H1 (cell line): ENCODE results near the gene IQGAP3. TPM values are rescaled to one million over a fixed set of nuclear protein-coding genes. Genes with fewer than 3 reads are reported as not detected.

Experiments used
- ATF2 ChIP-seq: IDR thresholded peaks from 2 replicates; pipeline ENCODE4 v1.6.1; 2012; ENCODE audit warnings: low read length, inconsistent platforms
- BRCA1 ChIP-seq: IDR thresholded peaks from 2 replicates; pipeline ENCODE4 v1.6.1; 2012; ENCODE audit warnings: low read depth, low read length, improper control_type of control experiment
- EP300 ChIP-seq, 2 experiments: IDR thresholded peaks; 1 replicate in 1 of 2; 2 replicates in 1 of 2; pipeline ENCODE4 v1.6.1; 2011 to 2012; ENCODE audit warnings: low read depth in 2 of 2, low read length in 2 of 2, mild to moderate bottlenecking in 2 of 2, borderline replicate concordance in 1 of 2, inconsistent platforms in 1 of 2, moderate library complexity in 1 of 2
- GABPA ChIP-seq: IDR thresholded peaks from 2 replicates; pipeline ENCODE4 v1.6.1; 2011; ENCODE audit warnings: mild to moderate bottlenecking, low read length, moderate library complexity, borderline replicate concordance; ENCODE audit not compliant: insufficient read depth
- HDAC6 ChIP-seq: IDR thresholded peaks from one replicate; pipeline ENCODE4 v1.7.1; 2012; ENCODE audit warnings: low read depth, mild to moderate bottlenecking, inconsistent platforms, low read length, moderate library complexity
- JUND ChIP-seq: IDR thresholded peaks from 2 replicates; pipeline ENCODE4 v1.6.1; 2011; ENCODE audit warnings: mild to moderate bottlenecking, improper control_type of control experiment, low read length
- KDM1A ChIP-seq: fragments of 200-600, 300-600 bp; sonication (generic); IDR thresholded peaks from 2 replicates; pipeline ENCODE4 v1.7.1; 2016; ENCODE audit warnings: mild to moderate bottlenecking, low read length, borderline replicate concordance
- SRF ChIP-seq: IDR thresholded peaks from 2 replicates; pipeline ENCODE4 v1.6.1; 2011; ENCODE audit warnings: mild to moderate bottlenecking, low read depth, low read length, moderate library complexity
- polyA plus RNA-seq, 7 experiments: library from polyadenylated mRNA; depleted of rRNA in 3 of 7; stranded (reverse) in 5 of 7; unstranded in 2 of 7; fragments of >200 nt in 5 of 7; fragments of 200-250 nt in 2 of 7; gene quantifications; 1 replicate in 5 of 7; 2 replicates in 1 of 7; 4 replicates in 1 of 7; pipeline versions ENCODE4 v1.2.1 to v1.2.3, GENCODE V29; 2011 to 2013; ENCODE audit warnings: missing spikeins in 2 of 7, mixed read lengths in 2 of 7
- total RNA-seq: library from RNA; stranded (reverse); fragmentation: NEBNext Ultra II Directional; extraction: Animal tissue kit (Norgen Biotek cat#: 25700); gene quantifications from 2 replicates; pipeline ENCODE4 v1.2.1, GENCODE V29; 2021

The IQGAP3 gene
- total and polyA plus RNA-seq, 2 of the 8 experiments (the other 6 are each of a cell fraction or from before 2014, with no cell fraction given), result 14.6 to 22.3 TPM

GRCh38 chr1:156527584-156527983 is 44.8 kb downstream of the IQGAP3 start (continued):
- TF ChIP-seq ATF2 (no peak), BRCA1 (no peak), EP300 (IDR thresholded peaks at IDR 0.05; ENCODE audit: borderline replicate concordance in 1 of 2, low read depth in 2 of 2, low read length in 2 of 2) (no peak), JUND (no peak), SRF (no peak), HDAC6 (no peak), KDM1A (no peak), GABPA (no peak)
